GM12878 (cell line): ENCODE results near the gene CALHM3.

Experiments used
- DPF2 ChIP-seq: fragments of 450-650 bp; IDR thresholded peaks from 2 replicates; pipeline ENCODE4 v1.6.1; 2017; ENCODE audit warnings: mild to moderate bottlenecking
- ETV6 ChIP-seq, 2 experiments: fragments of 450-650 bp in 1 of 2; IDR thresholded peaks in 1 of 2; conservative IDR thresholded peaks in 1 of 2; 2 replicates each; pipeline ENCODE4 v1.6.1; 2014; ENCODE audit warnings: antibody characterized with exemption in 1 of 2, borderline replicate concordance in 1 of 2, low read depth in 1 of 2, mild to moderate bottlenecking in 1 of 2, moderate library complexity in 1 of 2
- GABPA ChIP-seq: IDR thresholded peaks from 2 replicates; pipeline ENCODE4 v1.6.1; 2014; ENCODE audit warnings: antibody characterized with exemption, low read depth, mild to moderate bottlenecking, inconsistent platforms
- HCFC1 ChIP-seq: fragments of 150-350 bp; IDR thresholded peaks from 2 replicates; pipeline ENCODE4 v1.6.1; 2014; ENCODE audit warnings: low read length
- NR2C2 ChIP-seq: IDR thresholded peaks from 2 replicates; pipeline ENCODE4 v1.6.1; 2011; ENCODE audit warnings: borderline replicate concordance, low read depth; ENCODE audit not compliant: control insufficient read depth, insufficient read length
- POLR2A ChIP-seq: IDR thresholded peaks from 2 replicates; pipeline ENCODE4 v1.6.1; 2011; ENCODE audit warnings: low read depth, mild to moderate bottlenecking, low read length
- SP1 ChIP-seq: IDR thresholded peaks from one replicate; pipeline ENCODE4 v1.6.1; 2011; ENCODE audit warnings: low read depth, low read length
- TAF1 ChIP-seq: IDR thresholded peaks from 2 replicates; pipeline ENCODE4 v1.6.1; 2011; ENCODE audit warnings: mild to moderate bottlenecking, low read depth, low read length, borderline replicate concordance
- TCF12 ChIP-seq: IDR thresholded peaks from 2 replicates; pipeline ENCODE4 v1.6.1; 2011; ENCODE audit warnings: low read depth, mild to moderate bottlenecking, low read length
- TF ChIP-seq, protein P1 (sequence below): fragments of 450-650 bp; formaldehyde crosslinking; IDR thresholded peaks from 2 replicates; pipeline ENCODE4 v1.4.0; 2022; ENCODE audit warnings: mild to moderate bottlenecking, moderate library complexity
- TF ChIP-seq, protein P2 (sequence below), 3 experiments: IDR thresholded peaks in 2 of 3; conservative IDR thresholded peaks in 1 of 3; 2 replicates each; pipeline ENCODE4 v1.5.1; 2011; ENCODE audit warnings: low read depth in 3 of 3, low read length in 3 of 3, mild to moderate bottlenecking in 3 of 3, control low read depth in 2 of 3, moderate library complexity in 2 of 3, inconsistent platforms in 1 of 3, mixed read lengths in 1 of 3; ENCODE audit not compliant: control insufficient read depth in 2 of 3, insufficient read depth in 1 of 3; ENCODE audit errors: extremely low read depth in 1 of 3

DNA sequence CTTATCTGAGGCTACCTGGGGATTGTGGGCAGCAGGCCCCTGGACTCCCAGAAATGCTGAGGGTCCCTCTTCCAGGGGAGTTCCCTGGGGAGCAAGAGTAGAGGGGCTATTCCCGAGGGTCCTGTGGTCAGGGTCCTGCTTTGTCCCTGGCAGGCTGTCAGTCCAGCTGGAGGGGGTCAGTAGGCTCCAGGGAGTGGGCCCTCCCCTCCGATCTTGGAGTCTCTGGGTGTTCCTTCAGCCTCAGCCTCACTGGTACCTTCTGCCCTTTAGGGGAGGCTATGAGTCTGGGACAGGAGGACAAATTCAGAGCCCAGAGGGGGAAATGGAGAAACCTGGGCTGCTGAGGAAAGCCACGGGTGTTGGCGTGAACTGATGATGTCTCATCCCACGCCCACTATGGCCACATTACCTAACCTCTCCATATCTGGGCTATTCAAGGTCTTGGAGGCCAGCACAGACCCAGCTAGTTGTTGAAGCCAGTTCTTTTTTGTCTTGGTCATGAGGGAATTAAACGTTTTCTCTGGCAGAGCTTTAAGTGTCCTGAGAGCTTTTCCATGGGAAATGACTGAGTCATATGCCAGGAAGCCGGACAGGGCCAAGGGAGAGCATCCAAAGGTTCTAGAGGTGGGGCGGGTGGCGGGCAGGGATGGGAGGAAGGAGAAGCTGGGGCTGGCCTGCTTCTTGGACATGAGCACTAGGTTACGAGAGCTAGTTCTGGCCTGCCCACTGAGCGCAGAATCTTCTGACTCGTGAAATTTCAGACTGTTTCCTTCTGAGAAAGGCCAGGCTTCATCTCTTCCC lies 33.1 kb downstream of the CALHM3 start:
- TF ChIP-seq, protein P1, sequence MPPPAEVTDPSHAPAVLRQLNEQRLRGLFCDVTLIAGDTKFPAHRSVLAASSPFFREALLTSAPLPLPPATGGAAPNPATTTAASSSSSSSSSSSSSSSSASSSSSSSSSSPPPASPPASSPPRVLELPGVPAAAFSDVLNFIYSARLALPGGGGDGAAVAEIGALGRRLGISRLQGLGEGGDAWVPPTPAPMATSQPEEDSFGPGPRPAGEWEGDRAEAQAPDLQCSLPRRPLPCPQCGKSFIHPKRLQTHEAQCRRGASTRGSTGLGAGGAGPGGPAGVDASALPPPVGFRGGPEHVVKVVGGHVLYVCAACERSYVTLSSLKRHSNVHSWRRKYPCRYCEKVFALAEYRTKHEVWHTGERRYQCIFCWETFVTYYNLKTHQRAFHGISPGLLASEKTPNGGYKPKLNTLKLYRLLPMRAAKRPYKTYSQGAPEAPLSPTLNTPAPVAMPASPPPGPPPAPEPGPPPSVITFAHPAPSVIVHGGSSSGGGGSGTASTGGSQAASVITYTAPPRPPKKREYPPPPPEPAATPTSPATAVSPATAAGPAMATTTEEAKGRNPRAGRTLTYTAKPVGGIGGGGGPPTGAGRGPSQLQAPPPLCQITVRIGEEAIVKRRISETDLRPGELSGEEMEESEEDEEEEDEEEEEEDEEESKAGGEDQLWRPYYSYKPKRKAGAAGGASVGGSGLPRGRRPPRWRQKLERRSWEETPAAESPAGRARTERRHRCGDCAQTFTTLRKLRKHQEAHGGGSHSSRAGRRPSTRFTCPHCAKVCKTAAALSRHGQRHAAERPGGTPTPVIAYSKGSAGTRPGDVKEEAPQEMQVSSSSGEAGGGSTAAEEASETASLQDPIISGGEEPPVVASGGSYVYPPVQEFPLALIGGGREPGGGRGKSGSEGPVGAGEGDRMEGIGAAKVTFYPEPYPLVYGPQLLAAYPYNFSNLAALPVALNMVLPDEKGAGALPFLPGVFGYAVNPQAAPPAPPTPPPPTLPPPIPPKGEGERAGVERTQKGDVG (CRISPR knock-in tag): no peak
- TF ChIP-seq DPF2 (no peak), SP1 (no peak), POLR2A (no peak), HCFC1 (no peak), GABPA (no peak), TCF12 (no peak), ETV6 (conservative IDR thresholded peaks at IDR 0.05 in 1 of 2, IDR thresholded peaks at IDR 0.05 in 1 of 2; ENCODE audit: borderline replicate concordance in 1 of 2, low read depth in 1 of 2) (no peak), TAF1 (no peak), NR2C2 (no peak)
- TF ChIP-seq, protein P2, sequence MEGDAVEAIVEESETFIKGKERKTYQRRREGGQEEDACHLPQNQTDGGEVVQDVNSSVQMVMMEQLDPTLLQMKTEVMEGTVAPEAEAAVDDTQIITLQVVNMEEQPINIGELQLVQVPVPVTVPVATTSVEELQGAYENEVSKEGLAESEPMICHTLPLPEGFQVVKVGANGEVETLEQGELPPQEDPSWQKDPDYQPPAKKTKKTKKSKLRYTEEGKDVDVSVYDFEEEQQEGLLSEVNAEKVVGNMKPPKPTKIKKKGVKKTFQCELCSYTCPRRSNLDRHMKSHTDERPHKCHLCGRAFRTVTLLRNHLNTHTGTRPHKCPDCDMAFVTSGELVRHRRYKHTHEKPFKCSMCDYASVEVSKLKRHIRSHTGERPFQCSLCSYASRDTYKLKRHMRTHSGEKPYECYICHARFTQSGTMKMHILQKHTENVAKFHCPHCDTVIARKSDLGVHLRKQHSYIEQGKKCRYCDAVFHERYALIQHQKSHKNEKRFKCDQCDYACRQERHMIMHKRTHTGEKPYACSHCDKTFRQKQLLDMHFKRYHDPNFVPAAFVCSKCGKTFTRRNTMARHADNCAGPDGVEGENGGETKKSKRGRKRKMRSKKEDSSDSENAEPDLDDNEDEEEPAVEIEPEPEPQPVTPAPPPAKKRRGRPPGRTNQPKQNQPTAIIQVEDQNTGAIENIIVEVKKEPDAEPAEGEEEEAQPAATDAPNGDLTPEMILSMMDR (IDR thresholded peaks at IDR 0.05 in 2 of 3, conservative IDR thresholded peaks at IDR 0.05 in 1 of 3; ENCODE audit: control insufficient read depth in 2 of 3, extremely low read depth in 1 of 3, insufficient read depth in 1 of 3, low read depth in 3 of 3, low read length in 3 of 3): no peak
